Measurements from ENCODE around the gene RARA.
"Not testable (repeated sequence)": the region's sequence is repeated elsewhere in the genome, so short reads cannot be mapped to it uniquely, and the experiment has no call there.

- TF ChIP-seq POLR2A, POLR2AphosphoS5 (IDR thresholded peaks at IDR 0.05; ENCODE audit: low read depth, low read length): not testable (repeated sequence)
These were observed 9.7 kb upstream of the RARA start for GRCh38 chr17:40299159-40299757.
